HepG2 (cell line): ENCODE measurements around the gene PEAK3. TPM values are rescaled to one million over a fixed set of nuclear protein-coding genes. Genes with fewer than 3 reads are reported as not detected.

ENCODE experiments used
- FOXK2 ChIP-seq: fragments of 450-650 bp; IDR thresholded peaks from 2 replicates; pipeline ENCODE4 v1.6.1; 2016
- HOXD1 ChIP-seq: sonication (generic); formaldehyde crosslinking; IDR thresholded peaks from 2 replicates; pipeline ENCODE4 v1.5.0; 2020; ENCODE audit warnings: missing genetic modification reagents
- ISX ChIP-seq: sonication (generic); formaldehyde crosslinking; conservative IDR thresholded peaks from 2 replicates; pipeline ENCODE4 v1.5.0; 2020; ENCODE audit warnings: missing genetic modification reagents
- JUNB ChIP-seq: sonication (generic); formaldehyde crosslinking; IDR thresholded peaks from 2 replicates; pipeline ENCODE4 v1.8.0; 2022; ENCODE audit warnings: missing genetic modification reagents, mild to moderate bottlenecking, borderline replicate concordance
- KDM6A ChIP-seq: IDR thresholded peaks from 2 replicates; pipeline ENCODE4 v1.6.1; 2016; ENCODE audit warnings: low read depth
- KLF12 ChIP-seq: sonication (generic); formaldehyde crosslinking; IDR thresholded peaks from 2 replicates; pipeline ENCODE4 v1.4.0; 2020; ENCODE audit warnings: missing genetic modification reagents, borderline replicate concordance
- MLLT10 ChIP-seq: sonication (generic); formaldehyde crosslinking; IDR thresholded peaks from 2 replicates; pipeline ENCODE4 v1.4.0; 2020; ENCODE audit warnings: missing genetic modification reagents
- MXD3 ChIP-seq: IDR thresholded peaks from 2 replicates; pipeline ENCODE4 v1.6.1; 2016; ENCODE audit warnings: mild to moderate bottlenecking, missing biosample characterization, missing genetic modification reagents
- NFYB ChIP-seq: sonication (generic); formaldehyde crosslinking; IDR thresholded peaks from 2 replicates; pipeline ENCODE4 v1.4.0; 2020; ENCODE audit warnings: missing genetic modification reagents
- PHF8 ChIP-seq: sonication (generic); formaldehyde crosslinking; IDR thresholded peaks from 2 replicates; pipeline ENCODE4 v1.5.0; 2020; ENCODE audit warnings: missing genetic modification reagents
- RBFOX2 ChIP-seq: fragments of 200-400 bp; formaldehyde crosslinking; IDR thresholded peaks from 2 replicates; pipeline ENCODE4 v1.6.1; 2017; ENCODE audit warnings: low read depth, mild to moderate bottlenecking, low read length
- REL ChIP-seq: sonication (generic); formaldehyde crosslinking; conservative IDR thresholded peaks from 2 replicates; pipeline ENCODE4 v1.8.0; 2022; ENCODE audit warnings: mild to moderate bottlenecking, missing genetic modification reagents, moderate library complexity
- TFAP4 ChIP-seq: sonication (generic); IDR thresholded peaks from 2 replicates; pipeline ENCODE4 v1.6.1; 2016; ENCODE audit warnings: low read depth, borderline replicate concordance
- TP53 ChIP-seq: sonication (generic); formaldehyde crosslinking; conservative IDR thresholded peaks from 2 replicates; pipeline ENCODE4 v1.4.0; 2020; ENCODE audit warnings: missing genetic modification reagents
- ZBED4 ChIP-seq: sonication (generic); formaldehyde crosslinking; IDR thresholded peaks from 2 replicates; pipeline ENCODE4 v1.4.0; 2020; ENCODE audit warnings: missing genetic modification reagents, borderline replicate concordance
- ZBTB43 ChIP-seq: sonication (generic); formaldehyde crosslinking; conservative IDR thresholded peaks from 2 replicates; pipeline ENCODE4 v1.4.0; 2020; ENCODE audit warnings: missing genetic modification reagents
- ZNF143 ChIP-seq: sonication (generic); formaldehyde crosslinking; IDR thresholded peaks from 2 replicates; pipeline ENCODE4 v1.4.0; 2020; ENCODE audit warnings: missing genetic modification reagents
- ZNF256 ChIP-seq: sonication (generic); formaldehyde crosslinking; conservative IDR thresholded peaks from 2 replicates; pipeline ENCODE4 v1.4.0; 2020; ENCODE audit warnings: missing genetic modification reagents
- ZNF343 ChIP-seq: sonication (generic); formaldehyde crosslinking; IDR thresholded peaks from 2 replicates; pipeline ENCODE4 v1.4.0; 2020; ENCODE audit warnings: mild to moderate bottlenecking, missing genetic modification reagents
- ZNF350 ChIP-seq: sonication (generic); formaldehyde crosslinking; IDR thresholded peaks from 2 replicates; pipeline ENCODE4 v1.4.0; 2020; ENCODE audit warnings: mild to moderate bottlenecking, low read depth, missing genetic modification reagents, borderline replicate concordance
- ZNF503 ChIP-seq: sonication (generic); formaldehyde crosslinking; IDR thresholded peaks from 2 replicates; pipeline ENCODE4 v1.4.0; 2020; ENCODE audit warnings: missing genetic modification reagents
- ZNF558 ChIP-seq: sonication (generic); formaldehyde crosslinking; IDR thresholded peaks from 2 replicates; pipeline ENCODE4 v1.9.0; 2022; ENCODE audit warnings: mild to moderate bottlenecking, missing genetic modification reagents, borderline replicate concordance
- ZNF678 ChIP-seq: sonication (generic); formaldehyde crosslinking; IDR thresholded peaks from 2 replicates; pipeline ENCODE4 v1.4.0; 2020; ENCODE audit warnings: mild to moderate bottlenecking, missing genetic modification reagents
- ZNF792 ChIP-seq: IDR thresholded peaks from 2 replicates; pipeline ENCODE4 v1.6.1; 2016
- polyA plus RNA-seq, 8 experiments: library from polyadenylated mRNA; depleted of rRNA in 3 of 8; stranded (reverse) in 7 of 8; unstranded in 1 of 8; fragments of >200 nt; fragmentation: Illumina TruSeq in 4 of 8; extraction: Trizol in 4 of 8; gene quantifications; 2 replicates each; pipeline versions ENCODE4 v1.2.1 to v1.2.3, GENCODE V29; 2011 to 2016; ENCODE audit warnings: low read depth in 4 of 8, missing spikeins in 1 of 8, mixed read lengths in 1 of 8; ENCODE audit not compliant: insufficient read depth in 1 of 8
- total RNA-seq, 5 experiments: library from RNA; depleted of rRNA; stranded (reverse); fragments of >200 nt; fragmentation: Illumina TruSeq; extraction: Trizol; gene quantifications; 2 replicates each; pipeline ENCODE4 v1.2.3, GENCODE V29; 2016; ENCODE audit warnings: low read depth in 1 of 5

PEAK3 gene
- total and polyA plus RNA-seq, 2 of the 13 experiments (the other 11 are each of a cell fraction or from before 2014, with no cell fraction given): not detected

- peak; percentile 56; the same call in 1 of the 2 replicates for TF ChIP-seq ZBTB43 (CRISPR knock-in tag)
- 0 out of 2 replicates have a peak, but pooled peaks have one; percentile 55 for TF ChIP-seq HOXD1
- TF ChIP-seq ZNF350 (CRISPR knock-in tag): 0 out of 2 replicates have a peak, but pooled peaks have one; percentile 69
- TF ChIP-seq KLF12 (CRISPR knock-in tag): 0 out of 2 replicates have a peak, but pooled peaks have one; percentile 27
- TF ChIP-seq RBFOX2: 0 out of 2 replicates have a peak, but pooled peaks have one; percentile 7
- TF ChIP-seq ISX (CRISPR knock-in tag): 0 out of 2 replicates have a peak, but pooled peaks have one; percentile 48
- TF ChIP-seq NFYB (CRISPR knock-in tag): peak; percentile 4; the same call in 1 of the 2 replicates
- TF ChIP-seq MXD3 (CRISPR knock-in tag): peak; percentile 47; the same call in 1 of the 2 replicates
- peak; percentile 38; the same call in 1 of the 2 replicates for TF ChIP-seq ZNF558 (CRISPR knock-in tag)
- TF ChIP-seq KDM6A: no peak
- TF ChIP-seq PHF8 (CRISPR knock-in tag): peak; percentile 30; the same call in 1 of the 2 replicates
- no peak for TF ChIP-seq ZBED4 (CRISPR knock-in tag)
- 0 out of 2 replicates have a peak, but pooled peaks have one; percentile 58 for TF ChIP-seq ZNF503 (CRISPR knock-in tag)
- TF ChIP-seq JUNB (CRISPR knock-in tag): no peak
- TF ChIP-seq ZNF256 (CRISPR knock-in tag): 0 out of 2 replicates have a peak, but pooled peaks have one; percentile 24
- peak; percentile 32; the same call in 1 of the 2 replicates for TF ChIP-seq ZNF792
- 0 out of 2 replicates have a peak, but pooled peaks have one; percentile 20 for TF ChIP-seq TP53 (CRISPR knock-in tag)
- peak; percentile 69; the same call in 1 of the 2 replicates for TF ChIP-seq ZNF343 (CRISPR knock-in tag)
- no peak for TF ChIP-seq MLLT10 (CRISPR knock-in tag)
- TF ChIP-seq ZNF143: 0 out of 2 replicates have a peak, but pooled peaks have one; percentile 31
- no peak for TF ChIP-seq FOXK2
- 0 out of 2 replicates have a peak, but pooled peaks have one; percentile 60 for TF ChIP-seq ZNF678 (CRISPR knock-in tag)
- peak; percentile 8; the same call in 1 of the 2 replicates for TF ChIP-seq TFAP4
- peak; percentile 65; the same call in 1 of the 2 replicates for TF ChIP-seq REL
These were observed 29.2 kb downstream of the PEAK3 start (continued) for GRCh38 chr19:2252797-2253105.
